GM12892 (cell line): ENCODE data around the gene KIF1B.

ENCODE experiments used
- POLR2A ChIP-seq: IDR thresholded peaks from 2 replicates; pipeline ENCODE4 v1.6.1; 2011; ENCODE audit warnings: low read depth, low read length, control low read depth
- POLR2AphosphoS5 ChIP-seq: IDR thresholded peaks from 2 replicates; pipeline ENCODE4 v1.6.1; 2011; ENCODE audit warnings: low read depth, low read length, control low read depth
- TAF1 ChIP-seq: IDR thresholded peaks from 2 replicates; pipeline ENCODE4 v1.6.1; 2011; ENCODE audit warnings: low read depth, mild to moderate bottlenecking, control low read depth, low read length, borderline replicate concordance

GRCh38 chr1:10424034-10424433 is 213.7 kb downstream of the KIF1B start:
- TF ChIP-seq POLR2AphosphoS5 (no peak), POLR2A (no peak), TAF1 (no peak)
